ENCODE results near the gene OR11H7.

GRCh38 chr14:20179880-20180279 lies 48.9 kb upstream of the OR11H7 start:
- TF ChIP-seq GABPA (IDR thresholded peaks at IDR 0.05; ENCODE audit: low read depth) (no peak), REST (IDR thresholded peaks at IDR 0.05; ENCODE audit: insufficient replicate concordance, low read depth) (no peak)
